Heart left ventricle (tissue), 16 donors: ENCODE results near the gene DSCAML1. TPM values are rescaled to one million over a fixed set of nuclear protein-coding genes. Genes with fewer than 3 reads are reported as not detected.

Source experiments
- ATAC-seq, 4 donors: fragments of 200-7000 bp; cut with Tn5 transposase; one replicate each; pipeline ENCODE4 v1.9.1; 2020 to 2022; ENCODE audit warnings: moderate library complexity in 4 of 4, mild to moderate bottlenecking in 3 of 4, moderate number of reproducible peaks in 1 of 4
- DNase-seq, 5 donors: peaks; one replicate each; pipeline ENCODE4 v3.0.0-alpha.2; 2020
- H3K27ac ChIP-seq, 12 donors: fragments of 200-600 bp; sonication (generic) in 4 of 12; one replicate each; pipeline versions ENCODE4 v1.5.0 to v1.8.0; 2016 to 2022; ENCODE audit warnings: mild to moderate bottlenecking in 2 of 12
- H3K27me3 ChIP-seq, 9 donors: fragments of 200-600 bp; sonication (generic) in 2 of 9; one replicate each; pipeline versions ENCODE4 v1.5.1 to v1.8.0; 2016 to 2022; ENCODE audit warnings: mild to moderate bottlenecking in 3 of 9
- H3K36me3 ChIP-seq, 9 donors: fragments of 200-600 bp; sonication (generic) in 2 of 9; one replicate each; pipeline versions ENCODE4 v1.5.0 to v1.8.0; 2018 to 2022; ENCODE audit warnings: mild to moderate bottlenecking in 2 of 9
- H3K4me1 ChIP-seq, 12 donors: fragments of 200-600 bp; sonication (generic) in 4 of 12; one replicate each; pipeline versions ENCODE4 v1.5.0 to v1.8.0; 2016 to 2022; ENCODE audit warnings: mild to moderate bottlenecking in 3 of 12
- H3K4me3 ChIP-seq, 12 donors: fragments of 200-600 bp; sonication (generic) in 4 of 12; one replicate each; pipeline versions ENCODE4 v1.5.0 to v1.8.0; 2017 to 2022; ENCODE audit warnings: mild to moderate bottlenecking in 9 of 12, moderate library complexity in 4 of 12
- H3K9me3 ChIP-seq, 12 donors: fragments of 200-600 bp; sonication (generic) in 4 of 12; one replicate each; pipeline versions ENCODE4 v1.5.0 to v1.8.0; 2016 to 2022; ENCODE audit warnings: mild to moderate bottlenecking in 1 of 12
- POLR2A ChIP-seq, 2 donors: fragments of 450-650 bp; IDR thresholded peaks; one replicate each; pipeline ENCODE4 v1.6.1; 2017; ENCODE audit warnings: antibody characterized with exemption in 2 of 2, mild to moderate bottlenecking in 2 of 2, moderate library complexity in 2 of 2
- WGBS, 4 donors: extraction: QIAGEN DNeasy Blood & Tissue Kit in 2 of 4; methylation state at CpG; one replicate each; pipeline versions ENCODE4 v1.1.5 to v1.1.7; 2013 to 2018; 5-methylcytosine and 5-hydroxymethylcytosine counted together
- intact Hi-C, 10 donors: fragments of 100-400 bp; cut with DNase I; formaldehyde crosslinking; loops; one replicate each; pipeline versions ENCODE4 v1.11.1 to v1.14.2; 2022
- polyA plus RNA-seq, 2 donors: library from polyadenylated mRNA; stranded (reverse); fragments of 200-250 nt; gene quantifications; one replicate each; pipeline ENCODE4 v1.2.3, GENCODE V29; 2013
- total RNA-seq, 9 donors: library from RNA; depleted of rRNA in 2 of 9; stranded (reverse); fragments of >200 nt in 2 of 9; fragmentation: NEBNext Ultra II Directional in 3 of 9; extraction: Animal tissue kit (Norgen Biotek cat#: 25700) in 3 of 9; gene quantifications; one replicate each; pipeline versions ENCODE4 v1.1.0 to v1.2.4, GENCODE V29; 2016 to 2023
- TF ChIP-seq, protein P1 (sequence below), 12 donors: fragments of 200-600 bp; sonication (generic) in 4 of 12; IDR thresholded peaks; one replicate each; pipeline versions ENCODE4 v1.5.0 to v1.8.0; 2018 to 2022; ENCODE audit warnings: antibody characterized with exemption in 12 of 12, mild to moderate bottlenecking in 5 of 12
- donor health status: ischemic (EF 13 %, LVEDD 7.1; RV severe dilation, severe dysfunction).
- donor health status: healthy with polysubstance abuse.
- donor health status: DM: no; HTN: yes; CAD: no.
- donor health status: DM: no; HTN: no; CAD: no.
- donor health status: ischemic (EF 25% LVEDD 6.9; RV normal size, moderate dysfunction).
- donor health status: ischemic (EF 25% LVEDD 5.7; RV mildly dilated, moderate dysfunction).
- donor health status: healthy.
- donor health status: DM: yes; HTN: yes; CAD: no.
- donor health status: ischemic (EF 35%, LVEDD 5.7; RV mildly dilated, moderate dysfunction).
- donor health status: nonischemic (EF 11% LVEDD 7.7; RV severe dilation, severe dysfunction).
- donor health status: DM: yes; HTN: yes; CAD: no.
- donor health status: PGD.
- donor health status: ischemic (EF 29% LVEDD 5.4; RV normal size, mild dysfunction).
- donor health status: nonischemic (EF 23%, LVEDD 6.1; RV moderate dilation, normal function).

DSCAML1 gene
- total and polyA plus RNA-seq, 11 donors, result 0.05 to 1.7 (median 0.76) TPM

DNA sequence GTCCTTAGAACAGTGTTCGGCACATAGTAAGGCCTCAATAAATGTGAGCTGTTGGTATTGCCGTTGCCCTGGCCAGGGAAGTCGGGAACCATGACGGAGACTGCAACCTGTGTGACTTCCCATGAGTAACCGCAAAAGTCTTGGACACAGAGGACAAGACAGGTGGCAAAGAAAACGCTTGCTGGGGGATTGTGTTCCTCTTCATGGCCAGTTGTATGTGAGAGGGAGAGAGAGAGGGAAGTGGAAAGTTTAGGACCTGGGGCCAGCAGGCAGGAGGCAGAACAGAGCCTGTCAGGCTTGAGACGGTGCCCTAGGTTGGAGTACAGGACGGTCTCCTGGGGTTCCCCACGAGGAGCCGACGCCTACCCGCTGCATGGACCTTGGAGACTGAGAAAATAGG is 379.2 kb downstream of the DSCAML1 start:
- DNase-seq, result no peak

DNA sequence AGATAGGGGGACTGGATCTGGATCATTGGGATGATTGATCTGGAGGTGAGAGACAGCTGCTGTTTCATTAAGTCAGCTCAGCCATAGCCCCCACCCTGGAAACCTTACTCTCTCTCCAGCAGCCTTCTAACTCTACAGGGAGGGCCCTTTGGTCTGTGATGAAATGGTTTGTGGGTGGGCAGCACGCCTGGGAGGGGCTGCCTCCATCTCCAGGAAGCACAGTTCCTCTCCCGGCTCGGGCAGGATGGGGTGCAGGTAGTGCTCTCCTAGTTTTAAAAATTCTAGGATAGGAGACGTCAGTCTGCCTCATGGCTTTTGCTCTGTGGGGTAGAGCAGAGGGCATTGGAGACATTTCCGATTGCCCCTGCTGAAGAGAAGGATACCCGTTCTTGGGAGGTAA is 379.7 kb downstream of the DSCAML1 start:
- H3K4me1 ChIP-seq, result no peaks in the 10 kb centered on the region
- WGBS, 4 donors, result 60 to 71% (median 65%) methylated on average over 6 of the region's 6 CpGs
- TF ChIP-seq, protein P1, sequence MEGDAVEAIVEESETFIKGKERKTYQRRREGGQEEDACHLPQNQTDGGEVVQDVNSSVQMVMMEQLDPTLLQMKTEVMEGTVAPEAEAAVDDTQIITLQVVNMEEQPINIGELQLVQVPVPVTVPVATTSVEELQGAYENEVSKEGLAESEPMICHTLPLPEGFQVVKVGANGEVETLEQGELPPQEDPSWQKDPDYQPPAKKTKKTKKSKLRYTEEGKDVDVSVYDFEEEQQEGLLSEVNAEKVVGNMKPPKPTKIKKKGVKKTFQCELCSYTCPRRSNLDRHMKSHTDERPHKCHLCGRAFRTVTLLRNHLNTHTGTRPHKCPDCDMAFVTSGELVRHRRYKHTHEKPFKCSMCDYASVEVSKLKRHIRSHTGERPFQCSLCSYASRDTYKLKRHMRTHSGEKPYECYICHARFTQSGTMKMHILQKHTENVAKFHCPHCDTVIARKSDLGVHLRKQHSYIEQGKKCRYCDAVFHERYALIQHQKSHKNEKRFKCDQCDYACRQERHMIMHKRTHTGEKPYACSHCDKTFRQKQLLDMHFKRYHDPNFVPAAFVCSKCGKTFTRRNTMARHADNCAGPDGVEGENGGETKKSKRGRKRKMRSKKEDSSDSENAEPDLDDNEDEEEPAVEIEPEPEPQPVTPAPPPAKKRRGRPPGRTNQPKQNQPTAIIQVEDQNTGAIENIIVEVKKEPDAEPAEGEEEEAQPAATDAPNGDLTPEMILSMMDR (IDR thresholded peaks at IDR 0.05), result no peak
- no peak for TF ChIP-seq POLR2A (IDR thresholded peaks at IDR 0.05)
- H3K4me3 ChIP-seq, result no peak overlapping the region
- H3K27ac ChIP-seq, result no peak overlapping the region
- H3K27me3 ChIP-seq, result peaks cover 0 to 12% (median 0%) of the 10 kb centered on the region in 9 donors
- no peak for DNase-seq
- peaks cover 0 to 7% (median 0%) of the 10 kb centered on the region in 9 donors for H3K36me3 ChIP-seq
- ATAC-seq, result no peak
- H3K9me3 ChIP-seq, result no peaks in the 10 kb centered on the region
- intact Hi-C loops, result no loop called here

More for the DNA sequence above, 379.2 kb downstream of the DSCAML1 start:
- ATAC-seq, result no peak
- 86 to 88% (median 87%) methylated on average over 12 of the region's 12 CpGs for WGBS, 4 donors
- intact Hi-C loops, result no loop called here
- no peaks in the 10 kb centered on the region for H3K9me3 ChIP-seq
- H3K27ac ChIP-seq, result no peak overlapping the region
- H3K4me1 ChIP-seq, result no peaks in the 10 kb centered on the region
- peaks cover 0 to 1% (median 0%) of the 10 kb centered on the region in 9 donors for H3K36me3 ChIP-seq
- TF ChIP-seq, protein P1 (IDR thresholded peaks at IDR 0.05), result no peak
- TF ChIP-seq POLR2A (IDR thresholded peaks at IDR 0.05), result no peak
- H3K27me3 ChIP-seq, result peaks cover 0 to 12% (median 0%) of the 10 kb centered on the region in 9 donors
- no peak overlapping the region for H3K4me3 ChIP-seq

DNA sequence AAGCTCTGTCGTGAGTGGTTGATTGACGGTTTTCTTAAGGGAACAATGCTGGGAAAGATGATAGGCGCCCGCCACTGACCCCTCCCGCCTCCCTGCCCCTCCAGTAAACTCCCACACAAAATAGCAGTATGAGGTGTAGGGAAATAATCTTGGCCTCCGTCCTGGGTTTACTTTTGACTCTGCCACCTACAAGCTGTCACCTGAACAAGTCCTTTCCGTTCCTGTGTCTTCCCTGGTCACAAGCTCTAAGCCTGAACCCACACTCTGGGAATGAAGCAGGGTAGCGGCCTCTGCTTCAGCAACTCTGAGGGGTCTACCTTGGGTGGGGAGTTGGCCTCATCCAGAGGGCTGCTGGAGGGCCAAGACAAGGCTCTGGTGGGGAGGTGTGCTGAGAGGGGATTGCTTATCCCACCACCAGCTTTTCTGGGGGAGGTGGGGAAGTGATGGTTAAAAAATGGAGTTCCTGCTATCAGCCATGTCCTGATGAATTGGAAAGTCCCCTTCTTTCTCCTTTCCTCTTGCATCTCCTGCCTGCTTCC is 381.6 kb downstream of the DSCAML1 start:
- TF ChIP-seq, protein P1 (IDR thresholded peaks at IDR 0.05), result no peak
- no peak for TF ChIP-seq POLR2A (IDR thresholded peaks at IDR 0.05)
- Histone ChIP-seq H3K4me1 (no peaks in the 10 kb centered on the region), H3K4me3 (no peak overlapping the region), H3K9me3 (no peaks in the 10 kb centered on the region), H3K27me3 (peaks cover 0 to 12% (median 0%) of the 10 kb centered on the region in 9 donors), H3K36me3 (peaks cover 0 to 14% (median 5%) of the 10 kb centered on the region in 9 donors), H3K27ac (no peak overlapping the region)
- no peak for DNase-seq
- WGBS, 4 donors, result 79 to 85% (median 82%) methylated on average over 8 of the region's 8 CpGs
- no peak for ATAC-seq
- intact Hi-C loops, result no loop called here

DNA sequence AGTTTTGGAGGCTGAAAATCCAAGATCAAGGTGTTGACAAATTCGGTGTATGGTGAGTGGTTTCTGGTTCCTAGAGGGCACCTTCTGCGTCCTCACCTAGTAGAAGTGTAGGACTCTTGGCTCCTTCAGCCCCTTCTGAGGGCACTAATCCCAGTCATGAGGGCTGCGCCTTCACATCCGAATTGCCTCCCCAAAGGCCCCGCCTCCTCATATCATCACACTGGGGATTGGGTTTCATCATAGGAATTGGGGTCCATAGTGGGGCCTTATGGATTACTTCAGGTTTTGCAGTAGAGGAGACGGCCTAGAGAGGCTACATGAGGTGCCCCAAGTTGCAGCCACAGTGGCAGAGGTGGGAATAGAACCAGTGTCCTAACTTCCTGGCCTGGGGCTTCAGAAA is 382.3 kb downstream of the DSCAML1 start:
- Histone ChIP-seq H3K4me3 (no peak overlapping the region), H3K27me3 (peaks cover 0 to 12% (median 0%) of the 10 kb centered on the region in 9 donors), H3K27ac (no peak overlapping the region), H3K9me3 (no peaks in the 10 kb centered on the region), H3K36me3 (peaks cover 0 to 20% (median 8%) of the 10 kb centered on the region in 9 donors), H3K4me1 (no peaks in the 10 kb centered on the region)
- DNase-seq (no peak), ATAC-seq (no peak)
- WGBS, 4 donors, result 92 to 95% (median 94%) methylated on average over 6 of the region's 6 CpGs
- intact Hi-C loops, result no loop called here
- TF ChIP-seq POLR2A (IDR thresholded peaks at IDR 0.05), result no peak
- TF ChIP-seq, protein P1 (IDR thresholded peaks at IDR 0.05), result no peak
